ENCODE data around the gene SORCS3. TPM values are rescaled to one million over a fixed set of nuclear protein-coding genes. Genes with fewer than 3 reads are reported as not detected.
A peak's percentile ranks its signal among the peaks of the same experiment; 100 is the strongest.

Gene SORCS3
- total RNA-seq, 1 experiment from 2014 or later = not detected

DNA sequence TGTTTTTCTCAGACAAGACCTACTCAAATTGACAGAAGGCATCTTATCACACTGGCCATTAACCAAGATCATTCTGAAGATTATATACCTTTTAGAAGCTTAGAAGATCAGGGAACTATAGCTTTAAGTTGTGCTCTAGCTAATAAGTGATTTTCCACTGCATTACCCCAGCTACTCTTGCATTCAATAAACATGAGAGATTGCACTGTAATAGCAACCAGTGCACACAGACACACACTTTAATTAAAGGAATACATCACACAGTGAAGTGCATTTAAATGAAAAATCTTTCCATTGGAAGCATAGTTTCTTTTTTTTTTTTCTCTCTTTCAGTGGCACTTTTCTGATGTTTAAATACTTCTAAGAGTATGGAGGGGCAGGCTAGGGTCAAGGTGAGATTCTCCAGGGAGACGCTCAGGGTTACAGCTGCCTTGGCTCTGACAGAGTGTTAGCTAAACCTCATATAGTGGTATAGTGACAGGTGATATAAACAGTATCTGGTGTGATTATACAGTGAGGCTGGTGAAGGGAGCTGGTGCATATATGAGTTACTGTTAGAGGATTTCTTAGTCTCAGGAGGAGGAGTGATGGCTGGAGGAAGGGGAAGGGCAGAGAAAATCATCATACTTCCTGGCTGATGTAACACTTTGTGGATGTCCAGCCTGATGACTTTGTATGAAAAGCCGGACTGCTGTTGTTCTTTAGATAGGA, 369.5 kb downstream of the SORCS3 start:
- no peak for DNase-seq (ENCODE audit: low spot score)

DNA sequence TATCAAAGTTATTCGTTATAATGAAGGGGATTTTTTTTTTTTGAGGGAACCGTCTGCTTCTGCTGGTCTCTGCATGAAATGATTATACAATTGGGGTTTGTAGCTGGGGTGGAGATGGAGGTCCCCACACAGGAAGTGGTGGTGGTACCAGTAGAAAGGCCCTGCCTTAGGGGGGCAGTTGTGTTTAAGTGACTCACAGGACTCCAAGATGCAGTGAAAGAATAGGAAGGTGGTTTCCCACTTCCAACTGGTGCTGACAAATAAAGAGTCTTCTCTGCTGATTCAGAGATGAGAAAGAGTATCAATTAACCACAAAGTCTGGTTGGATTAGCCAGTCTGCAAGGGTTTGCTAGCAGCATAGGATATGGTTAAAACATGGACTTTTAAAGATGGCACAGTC, 376.0 kb downstream of the SORCS3 start:
- peak; percentile 63 for DNase-seq (ENCODE audit: low spot score)

DNA sequence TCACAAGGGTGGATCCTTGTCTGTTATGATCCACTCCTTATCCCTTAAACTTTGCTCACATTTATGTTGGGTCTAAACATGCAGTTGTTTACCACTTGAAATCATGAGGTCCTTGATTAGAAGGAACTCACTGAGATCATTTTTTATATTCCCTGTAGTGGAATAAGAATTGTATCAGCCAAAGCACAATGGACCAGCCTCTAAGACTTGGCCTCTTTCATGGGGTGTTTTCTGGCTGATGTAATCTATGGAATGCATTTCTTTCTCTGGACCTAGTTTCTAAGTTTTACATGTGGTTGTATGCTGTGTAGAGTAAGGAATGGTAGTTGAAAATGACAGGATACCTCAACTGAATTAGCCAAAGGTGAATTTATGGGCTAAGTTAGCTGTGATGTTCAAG, 376.6 kb downstream of the SORCS3 start:
- no peak for DNase-seq (ENCODE audit: low spot score)

DNA sequence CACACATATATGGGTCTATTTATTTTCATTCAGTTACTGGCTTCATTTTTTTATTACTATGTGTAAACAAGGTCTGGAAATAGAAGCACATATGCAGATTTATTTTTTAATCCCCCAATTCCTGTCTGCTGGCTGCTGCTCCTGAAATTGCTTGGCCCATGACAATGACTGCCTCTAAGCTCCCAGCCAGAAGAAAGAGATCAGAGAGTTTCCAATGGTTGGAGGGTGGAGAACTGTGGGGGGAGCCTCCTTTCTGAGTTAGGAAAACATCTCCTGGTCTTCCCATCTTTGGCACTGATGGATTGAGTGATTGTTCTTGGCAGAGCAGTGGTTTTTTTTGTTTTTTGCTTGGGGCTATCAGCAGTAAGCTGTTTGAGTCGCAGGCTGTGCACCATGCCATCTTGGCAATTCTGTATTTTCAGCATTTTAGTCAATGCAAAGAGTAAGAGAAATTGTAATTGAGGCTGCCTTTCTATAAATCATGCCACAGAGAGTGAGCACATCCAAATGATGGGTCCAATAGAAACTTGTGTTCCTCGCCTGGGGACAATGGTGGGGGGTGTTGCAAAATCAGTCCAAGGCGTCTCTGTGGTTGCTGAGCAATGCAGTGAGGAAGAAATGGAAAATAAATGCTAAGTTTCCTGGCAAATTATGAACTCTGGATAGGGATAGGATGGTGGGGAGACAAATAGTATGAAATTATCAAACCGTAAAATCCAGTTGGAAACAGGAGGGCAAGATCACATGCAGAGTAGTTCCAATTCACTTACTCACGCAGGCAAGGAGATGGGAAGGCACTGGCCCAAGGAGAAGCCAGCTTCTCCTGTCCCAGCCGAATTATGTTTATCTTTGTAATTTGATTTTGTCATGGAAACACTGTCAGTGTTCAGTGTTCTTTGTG, 382.4 kb downstream of the SORCS3 start:
- no peak for DNase-seq (ENCODE audit: low spot score)

DNA sequence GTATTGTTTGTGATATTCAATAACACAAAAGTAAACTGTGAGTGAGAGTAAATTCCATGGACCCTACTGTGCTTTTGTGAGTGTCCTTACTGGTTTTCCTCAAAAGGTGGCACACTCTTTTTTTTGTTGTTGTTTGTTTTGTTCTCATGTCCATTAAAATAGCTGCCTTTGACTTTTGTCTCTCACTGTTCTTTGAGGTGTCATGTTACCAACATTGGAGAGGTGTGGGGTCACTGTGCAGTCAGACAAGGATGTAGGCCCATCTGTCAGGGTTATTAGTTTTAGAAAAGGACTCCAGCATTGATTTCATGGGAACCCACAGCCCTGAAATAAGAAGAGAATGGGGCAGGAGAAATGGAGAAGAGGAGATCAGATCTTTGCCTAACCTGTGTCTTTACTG, 383.1 kb downstream of the SORCS3 start:
- no peak for DNase-seq (ENCODE audit: low spot score)

DNA sequence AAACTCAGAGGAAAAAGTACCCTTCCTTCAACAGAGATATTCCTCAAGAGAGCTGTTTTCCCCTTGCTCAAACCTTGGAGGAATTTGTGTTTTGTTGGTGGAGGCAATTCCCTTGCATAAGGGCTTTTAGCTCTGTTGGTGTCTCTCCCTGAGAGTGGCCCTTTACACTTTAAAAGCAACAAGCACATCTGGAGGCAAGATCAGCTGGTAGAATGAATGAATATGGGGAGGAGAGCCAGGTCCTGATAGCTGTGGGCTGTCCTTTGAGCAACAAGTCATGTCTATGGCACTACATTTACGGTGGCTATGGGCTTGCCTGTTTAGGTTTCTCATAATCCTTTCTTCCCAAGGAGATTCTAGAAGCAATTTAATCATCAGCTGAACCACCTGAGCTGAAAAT, 384.0 kb downstream of the SORCS3 start:
- DNase-seq (ENCODE audit: low spot score) = no peak

DNA sequence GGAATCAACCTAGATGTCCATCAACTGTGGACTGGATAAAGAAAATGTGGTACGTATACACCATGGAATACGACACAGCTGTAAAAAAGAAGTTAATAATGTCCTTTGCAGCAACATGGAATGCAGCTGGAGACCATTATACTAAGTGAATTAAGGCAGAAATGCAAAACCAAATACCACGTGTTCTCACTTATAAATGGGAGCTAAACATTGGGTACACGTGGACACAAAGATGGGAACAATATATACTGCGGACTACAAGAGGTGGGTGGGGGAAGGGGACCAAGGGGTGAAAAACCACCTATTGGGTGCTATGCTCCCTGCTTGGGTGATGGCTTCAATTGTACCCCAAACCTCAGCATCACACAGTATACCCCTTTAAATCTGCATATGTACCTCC, 385.5 kb downstream of the SORCS3 start:
- DNase-seq (ENCODE audit: low spot score) = no peak

DNA sequence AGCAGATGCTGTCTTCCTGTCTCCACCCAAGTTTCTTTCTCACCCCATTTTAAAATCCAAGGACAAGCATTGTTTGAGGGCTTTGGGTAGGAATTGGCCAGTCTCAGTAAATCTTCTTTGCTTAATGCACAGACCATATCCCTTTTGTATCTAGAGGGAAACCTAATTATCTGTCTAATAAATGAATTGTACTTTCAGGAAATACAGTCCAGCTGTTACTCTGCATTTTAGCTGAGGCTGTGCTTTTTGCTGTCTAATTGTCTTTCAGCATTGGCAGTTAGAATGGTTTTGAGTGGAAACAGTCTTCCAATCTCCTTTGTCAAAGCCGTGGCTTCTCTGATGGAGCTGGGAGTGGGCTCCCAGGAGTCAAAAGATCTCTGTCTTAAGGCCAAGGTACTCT, 388.2 kb downstream of the SORCS3 start:
- DNase-seq (ENCODE audit: low spot score) = no peak

DNA sequence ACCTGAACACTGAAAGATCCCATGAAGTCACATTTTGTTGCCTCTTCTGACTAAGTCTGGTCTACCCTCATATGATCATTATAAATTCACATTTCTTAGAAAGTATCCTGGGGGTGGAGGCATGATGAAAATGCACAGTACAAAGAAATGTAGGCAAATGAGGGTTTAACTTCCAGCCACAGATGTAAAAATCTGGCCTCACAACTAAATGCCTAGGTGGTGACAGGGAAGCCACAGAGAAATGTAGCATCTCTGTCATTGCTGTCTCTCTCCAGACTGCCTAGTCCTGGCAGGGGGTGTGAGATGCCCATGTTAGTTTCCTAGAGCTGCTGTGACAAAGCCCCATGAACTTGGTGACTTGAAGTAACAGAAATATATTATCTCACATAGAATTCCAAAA, 395.9 kb downstream of the SORCS3 start:
- no peak for DNase-seq (ENCODE audit: low spot score)

DNA sequence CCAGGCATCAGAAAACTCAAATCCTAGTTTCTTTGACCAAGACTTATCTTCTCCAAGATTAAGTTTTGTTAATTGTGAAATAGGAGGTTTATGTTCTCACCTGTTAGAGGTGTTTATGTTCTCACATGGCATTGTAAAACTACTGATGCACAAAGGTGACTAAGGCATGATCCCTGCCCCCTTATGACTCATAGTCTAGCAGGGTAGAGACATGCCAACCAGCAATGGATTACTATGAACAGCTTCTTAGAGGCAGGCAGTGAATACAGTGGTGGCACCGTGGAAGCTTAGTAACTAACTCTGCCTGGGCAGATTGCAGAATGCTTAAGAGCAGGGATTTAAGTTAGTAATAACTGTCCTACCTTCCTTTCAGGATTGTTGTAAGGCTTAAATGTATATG, 400.9 kb downstream of the SORCS3 start:
- DNase-seq (ENCODE audit: low spot score) = peak; percentile 8

DNA sequence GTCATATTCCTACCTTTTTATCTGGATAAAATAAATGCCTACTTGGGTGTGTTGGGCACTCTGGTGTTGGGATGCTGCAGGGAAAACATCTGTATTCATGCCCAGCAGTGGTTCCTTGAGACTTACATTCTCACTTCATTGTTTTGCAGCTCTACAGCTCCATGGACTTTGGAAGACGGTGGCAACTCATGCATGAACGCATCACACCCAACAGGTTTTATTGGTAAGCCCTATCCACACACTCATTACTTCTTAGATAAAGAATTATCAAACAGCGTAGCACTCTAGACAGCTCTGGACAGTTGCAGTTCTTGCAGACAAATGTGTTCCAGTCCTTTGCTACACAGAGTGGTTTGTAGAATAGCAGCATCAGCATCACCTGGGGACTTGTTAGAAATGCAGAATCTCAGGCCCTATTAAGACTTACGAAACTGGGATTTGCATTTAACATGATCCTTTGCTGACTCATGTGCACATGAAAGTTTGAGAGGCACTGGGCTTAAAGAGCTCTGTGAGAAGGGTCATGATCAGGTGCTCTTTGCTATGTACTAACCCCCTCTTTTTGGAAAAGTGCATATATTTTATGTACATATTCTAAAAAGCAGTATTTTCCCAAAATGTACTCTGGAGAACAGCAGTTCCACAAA, 401.9 kb downstream of the SORCS3 start:
- no peak for DNase-seq (ENCODE audit: low spot score)

DNA sequence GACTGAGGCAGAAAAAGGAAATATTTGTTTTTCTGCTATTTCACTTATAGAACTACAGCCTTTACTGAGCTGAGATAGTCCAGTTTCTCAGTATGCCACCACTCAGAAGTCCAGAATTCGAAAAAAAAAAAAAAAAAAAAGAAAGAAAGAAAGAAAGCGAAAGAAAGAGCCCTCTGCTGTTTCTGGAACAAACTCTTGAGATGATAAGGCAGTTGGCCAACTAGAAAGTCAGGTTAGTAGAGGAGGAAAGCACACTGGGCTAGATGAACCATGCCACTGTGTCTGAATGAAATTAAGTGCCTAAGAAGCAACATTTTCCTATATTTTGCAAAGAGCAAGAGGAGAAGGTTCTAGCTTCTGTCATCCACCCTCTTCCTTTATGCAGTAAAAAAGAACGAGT, 403.8 kb downstream of the SORCS3 start:
- no peak for DNase-seq (ENCODE audit: low spot score)

DNA sequence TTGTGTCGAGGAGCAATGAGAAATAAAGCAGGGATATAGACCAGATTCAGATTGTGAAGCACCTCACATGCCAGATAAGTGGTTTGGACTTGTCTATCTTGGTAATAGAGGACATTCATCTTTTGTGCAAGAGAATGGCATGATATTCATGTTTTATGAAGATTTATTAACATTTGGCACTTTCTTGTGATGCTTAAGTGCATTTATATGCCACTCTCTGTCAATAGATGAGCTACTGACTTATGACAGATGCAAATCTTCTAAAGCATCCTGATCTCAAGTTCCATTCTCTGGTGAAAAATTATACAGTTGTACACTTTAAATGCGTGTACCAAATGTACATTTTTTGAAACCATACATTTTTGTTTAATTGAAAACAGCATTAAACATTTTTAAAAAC, 415.3 kb downstream of the SORCS3 start:
- DNase-seq (ENCODE audit: low spot score) = no peak

DNA sequence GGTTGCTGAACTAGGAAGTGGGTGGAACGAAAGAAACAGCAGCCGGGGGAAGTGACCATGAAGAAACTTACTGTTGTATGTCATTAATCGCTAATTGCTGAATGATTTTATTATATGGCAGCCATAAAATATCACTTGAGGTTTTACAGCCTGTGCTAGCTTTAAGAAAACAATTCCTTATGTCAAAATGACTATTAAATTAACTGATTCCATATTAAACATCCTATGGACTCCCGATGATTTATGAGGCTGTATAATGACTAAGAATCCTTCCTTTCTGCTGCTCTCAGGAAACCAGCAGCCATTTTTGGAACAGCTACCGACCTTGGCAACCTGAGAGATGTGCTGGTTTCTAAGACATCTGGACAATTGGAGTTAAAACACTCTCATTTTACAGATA, 421.9 kb downstream of the SORCS3 start:
- peak; percentile 6 for DNase-seq (ENCODE audit: low spot score)

DNA sequence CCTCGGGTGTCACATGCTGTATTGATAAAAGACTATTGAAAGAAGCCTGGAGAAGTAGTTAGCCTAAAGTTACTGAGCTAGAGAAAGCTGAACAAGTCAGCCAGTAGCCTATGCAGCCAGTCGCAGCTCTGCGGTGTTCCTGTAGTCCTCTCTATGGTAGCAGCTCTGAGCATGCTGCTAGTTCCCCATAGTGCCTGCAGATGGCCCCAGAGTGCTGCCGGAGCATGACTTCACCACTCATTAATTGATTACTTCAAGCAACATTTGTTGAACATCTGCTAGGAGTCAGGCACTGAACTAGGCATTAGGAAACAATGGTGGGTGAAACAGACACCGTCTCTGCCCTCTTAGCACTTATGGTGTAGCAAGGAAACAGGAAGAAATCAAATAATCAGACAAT, 422.7 kb downstream of the SORCS3 start:
- peak; percentile 27 for DNase-seq (ENCODE audit: low spot score)

DNA sequence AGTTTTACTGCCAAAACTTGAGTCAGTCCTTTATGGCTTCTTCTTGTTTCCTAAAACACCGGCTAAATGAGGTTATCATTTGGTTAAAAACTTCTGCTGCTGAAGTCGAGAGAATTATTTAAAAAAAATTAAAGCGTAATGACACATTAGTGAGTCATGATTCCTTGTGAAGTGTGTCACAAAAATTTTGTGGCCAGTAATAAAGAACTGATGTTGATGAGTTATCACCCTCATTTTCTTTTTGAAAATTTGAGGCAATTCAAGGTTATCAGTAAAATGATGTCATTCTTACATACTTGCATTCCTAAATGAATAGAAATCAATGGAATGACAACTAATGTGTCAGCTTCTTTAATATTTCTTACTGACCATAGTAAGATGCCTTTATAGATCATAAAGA, 427.4 kb downstream of the SORCS3 start:
- peak; percentile 34 for DNase-seq (ENCODE audit: low spot score)

DNA sequence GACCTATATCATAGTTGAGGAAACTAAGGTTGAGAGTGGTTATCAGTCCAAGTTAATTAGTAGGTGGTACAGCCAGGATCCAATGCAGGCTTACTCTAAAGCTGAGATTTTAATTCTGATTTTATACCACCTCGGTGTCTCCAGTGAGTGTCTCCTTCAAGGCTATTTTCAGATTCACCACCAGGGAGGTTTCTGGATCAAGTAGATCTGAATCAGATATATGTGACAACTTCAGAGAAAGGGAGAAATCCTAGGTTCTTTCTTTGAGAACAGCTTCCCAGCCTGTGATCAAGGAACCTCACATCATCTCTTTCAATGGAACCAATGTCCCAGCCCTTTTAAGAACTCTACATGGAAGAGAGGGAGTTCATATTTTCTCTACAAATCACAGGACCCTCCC, 429.2 kb downstream of the SORCS3 start:
- DNase-seq (ENCODE audit: low spot score) = no peak

DNA sequence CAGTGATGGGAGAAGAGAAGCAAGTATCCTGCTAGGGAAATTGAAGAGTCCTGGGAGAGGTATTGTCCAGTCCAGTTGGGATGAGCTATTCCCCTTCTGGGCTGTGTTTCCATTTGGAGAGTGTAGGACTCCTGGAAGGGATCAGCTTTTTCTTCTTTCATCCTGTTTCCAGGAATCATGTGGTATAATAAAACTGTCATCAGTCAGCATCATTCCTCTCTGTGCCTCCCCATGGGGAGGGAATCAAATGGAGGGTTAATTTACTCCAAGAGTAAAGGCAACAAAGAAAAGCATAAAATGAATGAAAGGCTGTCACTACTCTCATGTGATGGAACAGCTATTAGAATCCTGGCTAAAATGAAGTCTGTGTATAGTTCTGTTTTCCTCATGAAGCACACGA, 429.9 kb downstream of the SORCS3 start:
- no peak for DNase-seq (ENCODE audit: low spot score)

DNA sequence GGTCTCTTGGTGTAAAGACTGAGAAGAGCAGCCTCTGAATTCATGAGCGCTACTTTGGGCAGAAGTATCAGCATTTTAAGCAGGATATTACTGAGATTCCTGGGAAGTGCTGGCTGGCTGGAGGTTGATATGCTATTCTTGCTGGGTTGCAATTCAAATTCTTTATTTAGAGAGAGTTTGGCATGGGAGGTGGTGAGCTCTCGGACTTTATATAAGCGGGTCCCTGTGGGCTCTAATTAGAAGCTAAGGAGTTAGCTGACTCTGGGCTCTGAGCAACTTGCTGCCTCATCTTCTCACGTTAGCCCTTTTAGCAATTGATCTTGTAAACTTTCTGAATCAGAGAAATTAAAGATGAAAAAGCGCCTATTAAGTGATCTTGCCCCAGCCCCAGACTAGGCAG, 430.9 kb downstream of the SORCS3 start:
- no peak for DNase-seq (ENCODE audit: low spot score)

DNA sequence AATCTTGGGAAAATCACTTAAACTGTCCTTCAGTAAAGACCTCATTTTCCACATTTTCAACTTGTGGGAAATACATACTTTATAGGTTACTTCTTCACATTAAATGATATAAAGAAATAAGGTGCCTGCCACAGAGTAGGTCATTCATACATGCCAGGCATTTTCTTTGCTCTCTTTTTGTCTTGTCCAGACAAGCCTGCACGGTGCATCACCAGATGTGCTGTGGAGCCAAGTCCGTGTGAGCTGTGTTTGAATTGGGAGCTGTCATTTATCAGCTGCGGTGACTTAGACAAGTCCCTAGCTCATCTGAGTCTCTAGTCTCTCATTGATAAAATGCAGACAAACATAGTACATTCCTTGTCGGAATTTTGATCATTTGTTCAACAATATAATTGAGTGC, 432.9 kb downstream of the SORCS3 start:
- DNase-seq (ENCODE audit: low spot score) = no peak

DNA sequence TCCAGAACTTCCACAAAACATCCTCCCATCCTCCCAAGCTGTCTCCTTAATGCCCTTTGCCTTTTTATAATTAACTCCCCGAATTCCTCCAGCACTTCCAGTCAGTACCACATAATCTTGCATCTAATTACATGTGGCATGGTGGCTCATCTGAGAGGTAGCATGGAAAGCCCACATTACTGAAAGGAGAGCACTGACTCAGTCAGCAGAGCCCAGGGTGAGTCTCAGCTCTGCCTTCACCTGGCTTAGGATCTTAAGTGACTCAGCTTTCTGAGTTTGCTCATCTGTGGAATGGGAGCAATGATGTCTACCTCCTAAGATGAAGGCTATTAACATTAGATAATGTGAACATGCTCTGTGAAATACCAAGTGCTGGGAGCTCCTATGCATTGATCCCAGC, 433.9 kb downstream of the SORCS3 start:
- DNase-seq (ENCODE audit: low spot score) = no peak

DNA sequence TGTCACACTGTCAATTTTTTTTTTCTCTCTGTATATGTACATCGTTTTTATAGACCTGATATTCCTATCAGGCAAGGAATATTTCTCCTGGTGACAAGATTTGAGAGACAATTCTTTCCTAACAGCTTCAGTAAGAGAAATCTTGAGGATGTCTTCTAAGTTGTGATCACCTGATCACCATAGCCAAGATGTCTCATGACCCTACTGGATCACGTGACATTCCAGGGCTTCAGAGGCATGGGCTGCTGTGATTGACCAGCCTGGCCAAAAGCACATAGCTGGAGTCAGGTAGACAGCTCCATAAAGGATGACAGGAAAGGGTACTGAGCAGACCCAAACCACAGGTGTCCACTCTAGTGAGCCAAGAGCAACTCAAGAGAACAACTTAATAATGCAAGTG, 444.9 kb downstream of the SORCS3 start:
- DNase-seq (ENCODE audit: low spot score) = no peak

DNA sequence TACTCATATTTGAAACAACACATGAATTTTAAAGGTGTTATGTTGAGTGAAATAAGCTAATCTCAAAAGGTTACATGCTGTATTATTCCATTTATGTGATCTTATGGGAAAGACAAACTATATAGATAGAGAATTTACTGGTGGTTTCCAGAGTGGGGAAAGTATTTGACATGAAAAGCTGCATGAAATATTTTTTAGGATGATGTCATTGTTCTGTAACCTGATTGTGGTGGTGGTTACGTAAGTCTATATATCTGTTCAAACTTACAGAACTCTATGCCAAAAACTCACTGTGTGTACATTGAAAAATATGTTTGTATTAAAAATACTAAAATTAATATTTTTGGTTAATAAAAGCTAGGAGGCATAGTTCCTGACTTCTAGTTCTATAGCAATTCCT, 453.0 kb downstream of the SORCS3 start:
- DNase-seq (ENCODE audit: low spot score) = no peak
